SH-SY5Y (cell line): Measurements from ENCODE around the gene KSR1.

Experiments
- GATA2 ChIP-seq: IDR thresholded peaks from 2 replicates; pipeline ENCODE4 v1.6.1; 2011; ENCODE audit warnings: mild to moderate bottlenecking, low read depth, low read length
- GATA3 ChIP-seq: IDR thresholded peaks from 2 replicates; pipeline ENCODE4 v1.6.1; 2011; ENCODE audit warnings: low read depth, mild to moderate bottlenecking, low read length, moderate library complexity

KSR1 gene

GRCh38 chr17:27449541-27449940 lies 6.7 kb upstream of the KSR1 start:
- TF ChIP-seq GATA3 (no peak), GATA2 (no peak)

GRCh38 chr17:27449988-27450387 lies 6.3 kb upstream of the KSR1 start:
- TF ChIP-seq GATA3 (no peak), GATA2 (no peak)

- no peak for TF ChIP-seq GATA2
- TF ChIP-seq GATA3: no peak
Observed at GRCh38 chr17:27450416-27450815, 5.8 kb upstream of the KSR1 start.

GRCh38 chr17:27451906-27452305 lies 4.3 kb upstream of the KSR1 start:
- TF ChIP-seq GATA2 (no peak), GATA3 (no peak)

GRCh38 chr17:27452828-27453227 lies 3.4 kb upstream of the KSR1 start:
- no peak for TF ChIP-seq GATA2
- no peak for TF ChIP-seq GATA3

GRCh38 chr17:27453471-27453870 lies 2.8 kb upstream of the KSR1 start:
- no peak for TF ChIP-seq GATA2
- no peak for TF ChIP-seq GATA3

GRCh38 chr17:27454089-27454488 lies 2.2 kb upstream of the KSR1 start:
- TF ChIP-seq GATA2 (no peak), GATA3 (no peak)

GRCh38 chr17:27455236-27455913 lies 873 bp upstream of the KSR1 start:
- TF ChIP-seq GATA3 (no peak), GATA2 (no peak)

- TF ChIP-seq GATA3: no peak
- TF ChIP-seq GATA2: no peak
Observed at GRCh38 chr17:27456681-27457359, 572 bp downstream of the KSR1 start.

GRCh38 chr17:27457360-27457715 lies 1.1 kb downstream of the KSR1 start:
- no peak for TF ChIP-seq GATA2

GRCh38 chr17:27457731-27458523 lies 1.7 kb downstream of the KSR1 start:
- no peak for TF ChIP-seq GATA2
- TF ChIP-seq GATA3: no peak

- no peak for TF ChIP-seq GATA3
- TF ChIP-seq GATA2: no peak
Observed at GRCh38 chr17:27458524-27458908, 2.3 kb downstream of the KSR1 start.

- TF ChIP-seq GATA2 (peak; percentile 26; the same call in 1 of the 2 replicates), GATA3 (no peak)
Observed at GRCh38 chr17:27459433-27459832, 3.2 kb downstream of the KSR1 start.

GRCh38 chr17:27460196-27460725 lies 4.0 kb downstream of the KSR1 start:
- TF ChIP-seq GATA2: no peak
- TF ChIP-seq GATA3: no peak

- TF ChIP-seq GATA3: no peak
- TF ChIP-seq GATA2: no peak
Observed at GRCh38 chr17:27461192-27461859, 5.1 kb downstream of the KSR1 start.
